ENCODE measurements around the gene NUDT19.

DNA sequence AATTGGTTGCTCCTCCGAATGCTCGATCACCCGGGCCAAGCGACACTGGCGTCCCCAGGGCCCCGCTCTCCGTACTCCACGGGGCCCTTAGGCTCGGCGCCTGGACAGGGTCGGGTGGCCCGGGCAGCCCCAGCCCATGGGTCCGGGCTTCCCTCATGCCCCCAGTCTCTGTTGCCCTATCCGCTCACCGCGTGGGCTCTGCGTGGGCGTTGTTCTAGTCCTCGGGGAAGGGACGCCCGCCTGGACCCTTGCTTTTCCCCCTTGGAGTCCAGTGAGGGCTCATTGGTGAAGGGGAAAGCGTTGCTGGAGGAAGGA is 29.3 kb downstream of the NUDT19 start:
- no peak for TF ChIP-seq POLR2A (IDR thresholded peaks at IDR 0.05)
- TF ChIP-seq, protein P1, sequence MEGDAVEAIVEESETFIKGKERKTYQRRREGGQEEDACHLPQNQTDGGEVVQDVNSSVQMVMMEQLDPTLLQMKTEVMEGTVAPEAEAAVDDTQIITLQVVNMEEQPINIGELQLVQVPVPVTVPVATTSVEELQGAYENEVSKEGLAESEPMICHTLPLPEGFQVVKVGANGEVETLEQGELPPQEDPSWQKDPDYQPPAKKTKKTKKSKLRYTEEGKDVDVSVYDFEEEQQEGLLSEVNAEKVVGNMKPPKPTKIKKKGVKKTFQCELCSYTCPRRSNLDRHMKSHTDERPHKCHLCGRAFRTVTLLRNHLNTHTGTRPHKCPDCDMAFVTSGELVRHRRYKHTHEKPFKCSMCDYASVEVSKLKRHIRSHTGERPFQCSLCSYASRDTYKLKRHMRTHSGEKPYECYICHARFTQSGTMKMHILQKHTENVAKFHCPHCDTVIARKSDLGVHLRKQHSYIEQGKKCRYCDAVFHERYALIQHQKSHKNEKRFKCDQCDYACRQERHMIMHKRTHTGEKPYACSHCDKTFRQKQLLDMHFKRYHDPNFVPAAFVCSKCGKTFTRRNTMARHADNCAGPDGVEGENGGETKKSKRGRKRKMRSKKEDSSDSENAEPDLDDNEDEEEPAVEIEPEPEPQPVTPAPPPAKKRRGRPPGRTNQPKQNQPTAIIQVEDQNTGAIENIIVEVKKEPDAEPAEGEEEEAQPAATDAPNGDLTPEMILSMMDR (IDR thresholded peaks at IDR 0.05) = no peak
